DND-41 (cell line): ENCODE data around the gene PLEKHS1.

ENCODE experiments used
- ATAC-seq: fragments of 200-7000 bp; cut with Tn5 transposase; 3 replicates; pipeline ENCODE4 v1.9.1; 2021; ENCODE audit warnings: low read depth; ENCODE audit not compliant: insufficient read depth
- DNase-seq: peaks from one replicate; pipeline ENCODE4 v3.0.0-alpha.2; 2020
- H2AFZ ChIP-seq: 2 replicates; pipeline ENCODE4 v1.6.0; 2012; ENCODE audit warnings: low read depth, low read length
- H3K27ac ChIP-seq: 2 replicates; pipeline ENCODE4 v1.5.1; 2012; ENCODE audit warnings: low read length, inconsistent platforms
- H3K27me3 ChIP-seq: fragments of 200-600 bp; sonication (generic); 2 replicates; pipeline ENCODE4 v1.6.0; 2012; ENCODE audit warnings: low read length, mild to moderate bottlenecking, inconsistent platforms; ENCODE audit not compliant: insufficient read depth, poor library complexity
- H3K36me3 ChIP-seq: 2 replicates; pipeline ENCODE4 v1.5.1; 2012; ENCODE audit warnings: low read length, inconsistent platforms; ENCODE audit not compliant: insufficient read depth
- H3K4me1 ChIP-seq: 2 replicates; pipeline ENCODE4 v1.5.1; 2012; ENCODE audit warnings: mild to moderate bottlenecking, low read length; ENCODE audit not compliant: insufficient read depth
- H3K4me2 ChIP-seq: 2 replicates; pipeline ENCODE4 v1.6.0; 2012; ENCODE audit warnings: mild to moderate bottlenecking, moderate library complexity, low read length, inconsistent platforms; ENCODE audit not compliant: insufficient read depth
- H3K4me3 ChIP-seq, 2 experiments: fragments of 200-600 bp in 1 of 2; shearing (Covaris generic) in 1 of 2; 2 replicates each; pipeline ENCODE4 v1.5.1; 2012 to 2016; ENCODE audit warnings: inconsistent platforms in 2 of 2, low read length in 2 of 2, mild to moderate bottlenecking in 2 of 2, low read depth in 1 of 2, moderate library complexity in 1 of 2
- H3K79me2 ChIP-seq: 2 replicates; pipeline ENCODE4 v1.6.0; 2012; ENCODE audit warnings: low read length, inconsistent platforms; ENCODE audit not compliant: insufficient read depth
- H3K9ac ChIP-seq: 2 replicates; pipeline ENCODE4 v1.6.0; 2012; ENCODE audit warnings: low read depth, mild to moderate bottlenecking, inconsistent platforms, low read length, moderate library complexity
- H3K9me3 ChIP-seq: 2 replicates; pipeline ENCODE4 v1.5.1; 2012; ENCODE audit warnings: low read length, moderate library complexity, mild to moderate bottlenecking, inconsistent platforms; ENCODE audit not compliant: insufficient read depth, severe bottlenecking
- H4K20me1 ChIP-seq: 2 replicates; pipeline ENCODE4 v1.6.0; 2012; ENCODE audit warnings: low read length; ENCODE audit not compliant: insufficient read depth
- EZH2 ChIP-seq: IDR thresholded peaks from 3 replicates; pipeline ENCODE4 v1.6.1; 2012; ENCODE audit warnings: borderline replicate concordance, low read depth, mild to moderate bottlenecking, moderate library complexity, low read length, inconsistent platforms; ENCODE audit not compliant: severe bottlenecking
- TF ChIP-seq, protein P1 (sequence below): IDR thresholded peaks from 2 replicates; pipeline ENCODE4 v1.5.1; 2012; ENCODE audit warnings: borderline replicate concordance, low read length, moderate library complexity, mild to moderate bottlenecking; ENCODE audit not compliant: poor library complexity, severe bottlenecking; ENCODE audit errors: extremely low read depth

The PLEKHS1 gene

DNA sequence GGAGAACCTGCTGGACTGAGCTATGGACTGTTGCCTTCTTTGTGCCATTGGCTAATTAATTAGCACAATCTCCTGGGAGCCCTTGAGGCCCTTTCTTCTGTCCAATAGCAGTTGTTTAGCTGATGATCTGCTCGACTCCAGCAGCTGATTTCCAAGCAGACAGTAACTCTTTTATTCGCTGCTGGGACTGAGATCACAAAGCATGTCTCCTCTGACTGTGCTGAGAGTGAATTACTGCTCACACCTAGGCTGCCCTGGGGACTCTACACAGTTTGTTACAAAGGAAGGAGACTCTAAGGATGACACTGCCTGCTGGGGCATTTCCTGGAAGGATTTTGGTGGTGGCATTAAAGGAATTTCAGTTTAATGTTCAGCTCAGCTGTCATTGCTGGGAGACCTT lies 40.3 kb upstream of the PLEKHS1 start:
- Histone ChIP-seq H3K27ac (no peak overlapping the region), H3K4me2 (no peak overlapping the region), H3K9ac (no peak overlapping the region), H3K36me3 (peaks cover 32% of the 10 kb centered on the region), H3K79me2 (peaks cover 27% of the 10 kb centered on the region), H3K27me3 (no peaks in the 10 kb centered on the region), H2AFZ (no peak overlapping the region), H3K4me3 (no peak overlapping the region), H3K4me1 (no peaks in the 10 kb centered on the region), H4K20me1 (peaks cover 30% of the 10 kb centered on the region), H3K9me3 (no peaks in the 10 kb centered on the region)
- no peak for ATAC-seq
- no peak for TF ChIP-seq EZH2
- TF ChIP-seq, protein P1, sequence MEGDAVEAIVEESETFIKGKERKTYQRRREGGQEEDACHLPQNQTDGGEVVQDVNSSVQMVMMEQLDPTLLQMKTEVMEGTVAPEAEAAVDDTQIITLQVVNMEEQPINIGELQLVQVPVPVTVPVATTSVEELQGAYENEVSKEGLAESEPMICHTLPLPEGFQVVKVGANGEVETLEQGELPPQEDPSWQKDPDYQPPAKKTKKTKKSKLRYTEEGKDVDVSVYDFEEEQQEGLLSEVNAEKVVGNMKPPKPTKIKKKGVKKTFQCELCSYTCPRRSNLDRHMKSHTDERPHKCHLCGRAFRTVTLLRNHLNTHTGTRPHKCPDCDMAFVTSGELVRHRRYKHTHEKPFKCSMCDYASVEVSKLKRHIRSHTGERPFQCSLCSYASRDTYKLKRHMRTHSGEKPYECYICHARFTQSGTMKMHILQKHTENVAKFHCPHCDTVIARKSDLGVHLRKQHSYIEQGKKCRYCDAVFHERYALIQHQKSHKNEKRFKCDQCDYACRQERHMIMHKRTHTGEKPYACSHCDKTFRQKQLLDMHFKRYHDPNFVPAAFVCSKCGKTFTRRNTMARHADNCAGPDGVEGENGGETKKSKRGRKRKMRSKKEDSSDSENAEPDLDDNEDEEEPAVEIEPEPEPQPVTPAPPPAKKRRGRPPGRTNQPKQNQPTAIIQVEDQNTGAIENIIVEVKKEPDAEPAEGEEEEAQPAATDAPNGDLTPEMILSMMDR: no peak
- no peak for DNase-seq

DNA sequence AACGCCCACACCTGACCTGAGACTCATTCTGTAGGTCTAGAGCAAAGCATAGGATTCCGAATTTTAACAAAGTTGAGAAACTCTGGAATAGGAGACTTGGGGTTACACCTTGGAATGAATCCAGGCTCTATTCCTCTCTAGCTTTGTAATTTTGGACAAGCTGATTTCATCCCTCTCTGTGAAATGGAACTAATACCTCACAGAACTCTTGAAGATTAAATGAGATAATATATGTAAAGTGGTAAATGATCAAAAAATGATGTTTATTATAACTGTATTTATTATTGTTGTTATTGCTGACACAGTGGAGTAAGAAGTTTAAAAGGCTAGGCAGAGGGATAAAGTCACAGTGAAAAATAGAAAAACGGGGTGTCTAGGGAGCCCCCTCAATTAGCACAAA lies 39.5 kb upstream of the PLEKHS1 start:
- Histone ChIP-seq H3K9ac (no peak overlapping the region), H3K79me2 (peaks cover 26% of the 10 kb centered on the region)

DNA sequence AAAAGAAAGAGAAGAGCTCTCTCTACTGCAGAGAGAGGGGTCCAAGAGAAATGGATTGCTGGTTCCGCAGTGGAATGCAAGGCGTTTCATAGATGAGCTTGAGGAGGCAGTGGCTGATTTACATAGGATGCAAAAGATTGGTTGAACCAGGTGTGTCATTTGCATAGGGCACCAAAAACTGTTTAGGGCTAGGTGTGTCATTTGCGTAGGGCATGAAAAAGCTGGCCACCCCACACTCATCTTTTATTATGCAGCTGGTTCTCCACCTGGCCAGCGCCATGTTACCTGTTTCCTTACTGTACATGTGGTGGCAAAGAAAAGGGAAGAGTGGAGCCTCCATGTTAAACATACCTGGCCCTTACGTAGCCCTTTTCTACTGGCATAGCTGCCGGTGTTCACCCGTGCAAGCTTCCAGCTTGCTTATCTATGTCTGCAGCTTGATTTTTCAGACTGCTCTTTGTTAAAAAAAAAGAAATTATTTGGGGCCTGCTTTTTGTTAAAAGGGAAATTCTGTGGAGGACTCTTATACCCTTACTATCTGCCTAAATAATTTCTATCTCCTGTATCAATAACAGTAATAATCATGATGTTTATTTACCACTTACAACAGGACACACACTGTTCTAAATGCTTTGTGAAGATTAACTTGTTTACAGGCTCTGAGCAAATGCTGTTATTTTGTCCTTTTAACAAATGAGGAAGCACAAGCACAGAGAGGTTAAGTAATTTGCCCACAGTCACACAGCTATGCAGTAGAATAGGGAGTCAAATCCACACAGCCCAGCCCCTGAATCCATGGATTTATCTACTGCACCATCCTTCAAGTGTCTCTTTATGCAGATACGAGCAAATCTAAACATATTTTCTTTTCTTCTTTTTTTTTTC lies 38.5 kb upstream of the PLEKHS1 start:
- no peak overlapping the region for H3K4me2 ChIP-seq
- H3K79me2 ChIP-seq: peaks cover 25% of the 10 kb centered on the region
- no peak for DNase-seq

More for the DNA sequence above, 39.5 kb upstream of the PLEKHS1 start:
- H2AFZ ChIP-seq: no peak overlapping the region
- ATAC-seq (no peak), DNase-seq (no peak)
- H3K9me3 ChIP-seq: no peaks in the 10 kb centered on the region
- H3K36me3 ChIP-seq: peaks cover 31% of the 10 kb centered on the region
- H3K27me3 ChIP-seq: no peaks in the 10 kb centered on the region
- H3K4me3 ChIP-seq: no peak overlapping the region
- no peak overlapping the region for H3K4me2 ChIP-seq
- TF ChIP-seq, protein P1: no peak
- no peak for TF ChIP-seq EZH2
- peaks cover 25% of the 10 kb centered on the region for H4K20me1 ChIP-seq
- H3K27ac ChIP-seq: no peak overlapping the region
- H3K4me1 ChIP-seq: no peaks in the 10 kb centered on the region

More for the DNA sequence above, 38.5 kb upstream of the PLEKHS1 start:
- no peaks in the 10 kb centered on the region for H3K9me3 ChIP-seq
- TF ChIP-seq, protein P1: no peak
- TF ChIP-seq EZH2: no peak
- H3K4me3 ChIP-seq: no peak overlapping the region
- peaks cover 29% of the 10 kb centered on the region for H3K36me3 ChIP-seq
- no peak overlapping the region for H2AFZ ChIP-seq
- H3K27ac ChIP-seq: no peak overlapping the region
- H3K27me3 ChIP-seq: no peaks in the 10 kb centered on the region
- no peak for ATAC-seq
- H4K20me1 ChIP-seq: peaks cover 22% of the 10 kb centered on the region
- no peaks in the 10 kb centered on the region for H3K4me1 ChIP-seq
- no peak overlapping the region for H3K9ac ChIP-seq
